ENCODE measurements around the gene CACNA1D. TPM values are rescaled to one million over a fixed set of nuclear protein-coding genes. Genes with fewer than 3 reads are reported as not detected.

The CACNA1D gene
- total and polyA plus RNA-seq, 2 donors (not counting 3 experiments of a cell fraction or from before 2014, with no cell fraction given) = 0.06 TPM; not detected in 1

GRCh38 chr3:53858096-53858741 lies 363.8 kb downstream of the CACNA1D start:
- POLR2A ChIA-PET = no interaction called here
- Histone ChIP-seq H3K9me1 (replicated peaks; ENCODE audit: control insufficient read depth, extremely low read depth, insufficient read depth, low read length) (no peaks in the 10 kb centered on the region), H3K79me2 (ENCODE audit: control insufficient read depth, insufficient read depth, low read length) (no peaks in the 10 kb centered on the region), H4K20me1 (replicated peaks; ENCODE audit: control insufficient read depth, extremely low read depth, insufficient read depth, low read length) (no peaks in the 10 kb centered on the region), H3K36me3 (ENCODE audit: control insufficient read depth in 2 of 2, extremely low read depth in 1 of 2, insufficient read depth in 2 of 2, low read length in 2 of 2) (peaks cover under 1 to 2% of the 10 kb centered on the region in 2 experiments), H3K4me1 (ENCODE audit: control insufficient read depth, extremely low read depth, insufficient read depth, low read length) (no peaks in the 10 kb centered on the region), H3K9me3 (replicated peaks; ENCODE audit: control insufficient read depth, insufficient read depth, low read length) (no peaks in the 10 kb centered on the region), H3K4me3 (replicated peaks in 1 of 3; ENCODE audit: insufficient read depth in 1 of 3, low read depth in 1 of 3, low read length in 3 of 3) (no peak overlapping the region), H3K9ac (replicated peaks; ENCODE audit: extremely low read depth, insufficient read depth, low read length) (no peak overlapping the region), H3K4me2 (ENCODE audit: insufficient read depth, low read length) (no peak overlapping the region), H3K27ac (ENCODE audit: insufficient read depth, low read depth, low read length) (no peak overlapping the region), H2AFZ (ENCODE audit: low read depth, low read length) (no peak overlapping the region), H3K27me3 (ENCODE audit: control insufficient read depth in 2 of 2, insufficient read depth in 2 of 2, low read length in 2 of 2) (no peaks in the 10 kb centered on the region)
- FAIRE-seq (no peak), DNase-seq (ENCODE audit: low read depth, low spot score) (no peak)
- CTCF ChIA-PET = no interaction called here
- no peak for TF ChIP-seq GATA2 (IDR thresholded peaks at IDR 0.05; ENCODE audit: insufficient read depth, insufficient read length, low read depth, low read length)
- TF ChIP-seq POLR2AphosphoS5 (IDR thresholded peaks at IDR 0.05; ENCODE audit: insufficient read depth, low read depth, low read length) = no peak
- no peak for TF ChIP-seq FOS (IDR thresholded peaks at IDR 0.05; ENCODE audit: borderline replicate concordance, insufficient read depth, low read length)
- no peak for TF ChIP-seq MYC (IDR thresholded peaks at IDR 0.05; ENCODE audit: low read depth, low read length)
- TF ChIP-seq EZH2 (IDR thresholded peaks at IDR 0.05; ENCODE audit: borderline replicate concordance, low read depth, low read length, severe bottlenecking) = no peak
- no peak for TF ChIP-seq JUN (IDR thresholded peaks at IDR 0.05; ENCODE audit: borderline replicate concordance, insufficient read depth, insufficient read length, low read depth)
- TF ChIP-seq MAX (IDR thresholded peaks at IDR 0.05; ENCODE audit: insufficient read depth, insufficient read length) = no peak
- TF ChIP-seq CTCF (IDR thresholded peaks at IDR 0.05; ENCODE audit: extremely low read depth in 1 of 2, insufficient read depth in 1 of 2, low read depth in 1 of 2, low read length in 2 of 2) = no peak
- dilution Hi-C loops (cut with MboI; ENCODE audit: extremely low pct_ligation_motif_present, low sequenced_read_pairs) = no loop called here
- BruUV-seq (replicated peaks) = no TSS peak
- intact Hi-C loops (cut with micrococcal nuclease) = no loop called here
